H1 (cell line): ENCODE results near the gene STARD3. TPM values are rescaled to one million over a fixed set of nuclear protein-coding genes. Genes with fewer than 3 reads are reported as not detected.

Source experiments
- BCL11A ChIP-seq, 2 experiments: IDR thresholded peaks; one replicate each; pipeline ENCODE4 v1.6.1; 2011; ENCODE audit warnings: low read depth in 2 of 2, low read length in 2 of 2, mild to moderate bottlenecking in 2 of 2
- CTBP2 ChIP-seq: IDR thresholded peaks from 2 replicates; pipeline ENCODE4 v1.7.0; 2011; ENCODE audit warnings: borderline replicate concordance, mild to moderate bottlenecking, moderate library complexity, mixed read lengths, low read length; ENCODE audit not compliant: insufficient read depth, insufficient read length
- EP300 ChIP-seq, 2 experiments: IDR thresholded peaks; 1 replicate in 1 of 2; 2 replicates in 1 of 2; pipeline ENCODE4 v1.6.1; 2011 to 2012; ENCODE audit warnings: low read depth in 2 of 2, low read length in 2 of 2, mild to moderate bottlenecking in 2 of 2, borderline replicate concordance in 1 of 2, inconsistent platforms in 1 of 2, moderate library complexity in 1 of 2
- USF2 ChIP-seq: IDR thresholded peaks from 2 replicates; pipeline ENCODE4 v1.6.1; 2011; ENCODE audit warnings: low read length, improper control_type of control experiment
- polyA plus RNA-seq, 7 experiments: library from polyadenylated mRNA; depleted of rRNA in 3 of 7; stranded (reverse) in 5 of 7; unstranded in 2 of 7; fragments of >200 nt in 5 of 7; fragments of 200-250 nt in 2 of 7; gene quantifications; 1 replicate in 5 of 7; 2 replicates in 1 of 7; 4 replicates in 1 of 7; pipeline versions ENCODE4 v1.2.1 to v1.2.3, GENCODE V29; 2011 to 2013; ENCODE audit warnings: missing spikeins in 2 of 7, mixed read lengths in 2 of 7
- total RNA-seq: library from RNA; stranded (reverse); fragmentation: NEBNext Ultra II Directional; extraction: Animal tissue kit (Norgen Biotek cat#: 25700); gene quantifications from 2 replicates; pipeline ENCODE4 v1.2.1, GENCODE V29; 2021

Gene STARD3
- total and polyA plus RNA-seq, 2 of the 8 experiments (the other 6 are each of a cell fraction or from before 2014, with no cell fraction given) = 47.6 to 80.3 TPM

GRCh38 chr17:39614545-39615157 lies 22.3 kb upstream of the STARD3 start (continued):
- TF ChIP-seq BCL11A (IDR thresholded peaks at IDR 0.05; ENCODE audit: low read depth in 2 of 2, low read length in 2 of 2) (no peak), CTBP2 (no peak), USF2 (no peak), EP300 (IDR thresholded peaks at IDR 0.05; ENCODE audit: borderline replicate concordance in 1 of 2, low read depth in 2 of 2, low read length in 2 of 2) (no peak)
